Gastrocnemius medialis (tissue), 4 donors: ENCODE results near the gene SLC4A2.

Source experiments
- CTCF ChIP-seq, 5 experiments: fragments of 450-650 bp in 3 of 5; fragments of 200-600 bp in 2 of 5; sonication (generic) in 2 of 5; IDR thresholded peaks in 4 of 5; conservative IDR thresholded peaks in 1 of 5; 1 replicate in 4 of 5; 2 replicates in 1 of 5; pipeline ENCODE4 v1.5.1; 2016 to 2019; ENCODE audit warnings: antibody characterized with exemption in 5 of 5, mild to moderate bottlenecking in 3 of 5, moderate library complexity in 3 of 5
- POLR2A ChIP-seq, 2 donors: fragments of 450-650 bp; IDR thresholded peaks; one replicate each; pipeline ENCODE4 v1.6.1; 2017; ENCODE audit warnings: antibody characterized with exemption in 2 of 2, mild to moderate bottlenecking in 2 of 2, moderate library complexity in 2 of 2

GRCh38 chr7:151116603-151117440 is 57.4 kb downstream of the SLC4A2 start:
- TF ChIP-seq CTCF (IDR thresholded peaks at IDR 0.05 in 4 of 5, conservative IDR thresholded peaks at IDR 0.05 in 1 of 5) (no peak), POLR2A (IDR thresholded peaks at IDR 0.05) (no peak)
